ENCODE measurements around the gene SEPTIN1. TPM values are rescaled to one million over a fixed set of nuclear protein-coding genes. Genes with fewer than 3 reads are reported as not detected.

Gene SEPTIN1
- total RNA-seq, 1 experiment from 2014 or later = not detected

GRCh38 chr16:30366511-30366910, 15.8 kb downstream of the SEPTIN1 start:
- no peak for DNase-seq (ENCODE audit: low read depth in 1 of 2, low spot score in 2 of 2)
- no peak overlapping the region for H3K27ac ChIP-seq
- H3K36me3 ChIP-seq = peaks cover 65% of the 10 kb centered on the region
- no peaks in the 10 kb centered on the region for H3K27me3 ChIP-seq (replicated peaks)
- peaks cover 24% of the 10 kb centered on the region for H3K4me1 ChIP-seq (replicated peaks)
- H3K4me3 ChIP-seq = no peak overlapping the region
- no peaks in the 10 kb centered on the region for H3K9me3 ChIP-seq (replicated peaks)

- Histone ChIP-seq H3K27ac (no peak overlapping the region), H3K4me3 (no peak overlapping the region), H3K4me1 (replicated peaks) (peaks cover 19% of the 10 kb centered on the region), H3K9me3 (replicated peaks) (no peaks in the 10 kb centered on the region), H3K36me3 (peaks cover 78% of the 10 kb centered on the region), H3K27me3 (replicated peaks) (no peaks in the 10 kb centered on the region)
- DNase-seq (ENCODE audit: low read depth in 1 of 2, low spot score in 2 of 2) = no peak
These were observed 17.2 kb downstream of the SEPTIN1 start for GRCh38 chr16:30365200-30365599.

GRCh38 chr16:30361180-30361579, 21.2 kb downstream of the SEPTIN1 start:
- H3K27me3 ChIP-seq (replicated peaks) = no peaks in the 10 kb centered on the region

GRCh38 chr16:30359871-30360170, 22.5 kb downstream of the SEPTIN1 start:
- H3K27ac ChIP-seq = no peak overlapping the region
- peaks cover 85% of the 10 kb centered on the region for H3K36me3 ChIP-seq
- no peaks in the 10 kb centered on the region for H3K27me3 ChIP-seq (replicated peaks)
- H3K4me3 ChIP-seq = no peak overlapping the region
- no peak for DNase-seq (ENCODE audit: low read depth in 1 of 2, low spot score in 2 of 2)
- H3K9me3 ChIP-seq (replicated peaks) = no peaks in the 10 kb centered on the region
- peaks cover 16% of the 10 kb centered on the region for H3K4me1 ChIP-seq (replicated peaks)

More at GRCh38 chr16:30361180-30361579, 21.2 kb downstream of the SEPTIN1 start:
- Histone ChIP-seq H3K27ac (no peak overlapping the region), H3K4me1 (replicated peaks) (peaks cover 7% of the 10 kb centered on the region), H3K36me3 (peaks cover 92% of the 10 kb centered on the region), H3K9me3 (replicated peaks) (no peaks in the 10 kb centered on the region), H3K4me3 (no peak overlapping the region)
- no peak for DNase-seq (ENCODE audit: low read depth in 1 of 2, low spot score in 2 of 2)

GRCh38 chr16:30358990-30359870, 23.1 kb downstream of the SEPTIN1 start:
- peaks cover 83% of the 10 kb centered on the region for H3K36me3 ChIP-seq
- no peaks in the 10 kb centered on the region for H3K9me3 ChIP-seq (replicated peaks)
- no peak overlapping the region for H3K4me3 ChIP-seq
- peaks cover 22% of the 10 kb centered on the region for H3K4me1 ChIP-seq (replicated peaks)
- no peaks in the 10 kb centered on the region for H3K27me3 ChIP-seq (replicated peaks)
- H3K27ac ChIP-seq = no peak overlapping the region
- DNase-seq (ENCODE audit: low read depth in 1 of 2, low spot score in 2 of 2) = no peak

- Histone ChIP-seq H3K4me3 (no peak overlapping the region), H3K4me1 (replicated peaks) (peaks cover 28% of the 10 kb centered on the region), H3K27ac (no peak overlapping the region), H3K27me3 (replicated peaks) (no peaks in the 10 kb centered on the region), H3K9me3 (replicated peaks) (no peaks in the 10 kb centered on the region), H3K36me3 (peaks cover 86% of the 10 kb centered on the region)
- no peak for DNase-seq (ENCODE audit: low read depth in 1 of 2, low spot score in 2 of 2)
These were observed 23.8 kb downstream of the SEPTIN1 start for GRCh38 chr16:30358577-30358936.

- H3K9me3 ChIP-seq (replicated peaks) = no peaks in the 10 kb centered on the region
- no peak for DNase-seq (ENCODE audit: low read depth in 1 of 2, low spot score in 2 of 2)
- H3K36me3 ChIP-seq = peaks cover 86% of the 10 kb centered on the region
- H3K27me3 ChIP-seq (replicated peaks) = no peaks in the 10 kb centered on the region
- peaks cover 28% of the 10 kb centered on the region for H3K4me1 ChIP-seq (replicated peaks)
- H3K4me3 ChIP-seq = no peak overlapping the region
- no peak overlapping the region for H3K27ac ChIP-seq
These were observed 24.4 kb downstream of the SEPTIN1 start for GRCh38 chr16:30357715-30358576.

GRCh38 chr16:30357085-30357714, 25.2 kb downstream of the SEPTIN1 start:
- H3K27ac ChIP-seq = no peak overlapping the region
- no peaks in the 10 kb centered on the region for H3K9me3 ChIP-seq (replicated peaks)
- no peak overlapping the region for H3K4me3 ChIP-seq
- peaks cover 86% of the 10 kb centered on the region for H3K36me3 ChIP-seq
- H3K4me1 ChIP-seq (replicated peaks) = peaks cover 32% of the 10 kb centered on the region
- H3K27me3 ChIP-seq (replicated peaks) = no peaks in the 10 kb centered on the region
- no peak for DNase-seq (ENCODE audit: low read depth in 1 of 2, low spot score in 2 of 2)

GRCh38 chr16:30356401-30357084, 25.8 kb downstream of the SEPTIN1 start:
- Histone ChIP-seq H3K4me3 (no peak overlapping the region), H3K9me3 (replicated peaks) (no peaks in the 10 kb centered on the region), H3K4me1 (replicated peaks) (peaks cover 36% of the 10 kb centered on the region), H3K27me3 (replicated peaks) (no peaks in the 10 kb centered on the region), H3K27ac (no peak overlapping the region), H3K36me3 (peaks cover 88% of the 10 kb centered on the region)
- DNase-seq (ENCODE audit: low read depth in 1 of 2, low spot score in 2 of 2) = no peak

- DNase-seq (ENCODE audit: low read depth in 1 of 2, low spot score in 2 of 2) = no peak
- Histone ChIP-seq H3K4me3 (peak overlapping the region; percentile 88), H3K4me1 (replicated peaks) (peaks cover 36% of the 10 kb centered on the region), H3K36me3 (peaks cover 90% of the 10 kb centered on the region), H3K27ac (peak overlapping the region; percentile 99), H3K9me3 (replicated peaks) (no peaks in the 10 kb centered on the region), H3K27me3 (replicated peaks) (no peaks in the 10 kb centered on the region)
These were observed 26.4 kb downstream of the SEPTIN1 start for GRCh38 chr16:30355954-30356308.

- Histone ChIP-seq H3K36me3 (peaks cover 90% of the 10 kb centered on the region), H3K4me3 (peak within 1 kb of the TSS; percentile 88), H3K9me3 (replicated peaks) (no peaks in the 10 kb centered on the region), H3K4me1 (replicated peaks) (peaks cover 36% of the 10 kb centered on the region), H3K27me3 (replicated peaks) (no peaks in the 10 kb centered on the region), H3K27ac (peak within 1 kb of the TSS; percentile 99)
- DNase-seq (ENCODE audit: low read depth in 1 of 2, low spot score in 2 of 2) = peak; percentile 99
These were observed 27.0 kb downstream of the SEPTIN1 start, which contains the start of gene CD2BP2 for GRCh38 chr16:30355144-30355953. Gene CD2BP2 (minus strand): TSS chr16:30355308. CDS start chr16:30354681, 627 bp downstream.

GRCh38 chr16:30354423-30355143, 27.8 kb downstream of the SEPTIN1 start:
- Histone ChIP-seq H3K9me3 (replicated peaks) (no peaks in the 10 kb centered on the region), H3K4me1 (replicated peaks) (peaks cover 36% of the 10 kb centered on the region), H3K4me3 (peak overlapping the region; percentile 88), H3K27ac (peak overlapping the region; percentile 99), H3K27me3 (replicated peaks) (no peaks in the 10 kb centered on the region), H3K36me3 (peaks cover 84% of the 10 kb centered on the region)
- DNase-seq (ENCODE audit: low read depth in 1 of 2, low spot score in 2 of 2) = no peak

Data from SJSA1 (cell line).